Fibroblast of pulmonary artery (primary cell): ENCODE results near the gene PLGRKT.
A peak's percentile ranks its signal among the peaks of the same experiment; 100 is the strongest.
"Not testable (repeated sequence)": the region's sequence is repeated elsewhere in the genome, so short reads cannot be mapped to it uniquely, and the experiment has no call there.

Experiments
- DNase-seq: peaks from one replicate; pipeline ENCODE4 v3.0.0-alpha.2; 2010; ENCODE audit warnings: low read depth
- H3K4me3 ChIP-seq: replicated peaks from 2 replicates; pipeline ENCODE4 v1.5.1; 2011; ENCODE audit warnings: low read depth, mild to moderate bottlenecking, control low read depth, low read length, moderate library complexity
- CTCF ChIP-seq: IDR thresholded peaks from 2 replicates; pipeline ENCODE4 v1.5.1; 2011; ENCODE audit warnings: mild to moderate bottlenecking, control low read depth, low read length, inconsistent platforms; ENCODE audit errors: missing control alignments

The PLGRKT gene

GRCh38 chr9:5466766-5467165, 29.0 kb upstream of the PLGRKT start:
- no peak for DNase-seq
- no peak overlapping the region for H3K4me3 ChIP-seq
- TF ChIP-seq CTCF: no peak

GRCh38 chr9:5466005-5466404, 28.3 kb upstream of the PLGRKT start:
- TF ChIP-seq CTCF: no peak
- no peak overlapping the region for H3K4me3 ChIP-seq
- no peak for DNase-seq

GRCh38 chr9:5464831-5465330, 27.2 kb upstream of the PLGRKT start:
- not testable (repeated sequence) for DNase-seq, H3K4me3 ChIP-seq

GRCh38 chr9:5460157-5460556, 22.4 kb upstream of the PLGRKT start:
- TF ChIP-seq CTCF: no peak
- no peak for DNase-seq
- no peak overlapping the region for H3K4me3 ChIP-seq

GRCh38 chr9:5459289-5459829, 21.6 kb upstream of the PLGRKT start:
- no peak for TF ChIP-seq CTCF
- no peak overlapping the region for H3K4me3 ChIP-seq
- peak; percentile 44 for DNase-seq

- peak; percentile 53 for DNase-seq
- no peak overlapping the region for H3K4me3 ChIP-seq
- TF ChIP-seq CTCF: no peak
Observed at GRCh38 chr9:5455181-5455580, 17.5 kb upstream of the PLGRKT start.

GRCh38 chr9:5453673-5454072, 15.9 kb upstream of the PLGRKT start:
- no peak for TF ChIP-seq CTCF
- H3K4me3 ChIP-seq: no peak overlapping the region
- no peak for DNase-seq
